ENCODE measurements around the gene FTMT.

FTMT gene

GRCh38 chr5:121863753-121864285 lies 12.1 kb downstream of the FTMT start:
- H3K4me3 ChIP-seq (ENCODE audit: low read depth in 1 of 2, low read length in 2 of 2), result no peak overlapping the region
- H3K36me3 ChIP-seq (ENCODE audit: control insufficient read depth in 1 of 2, insufficient read depth in 2 of 2, low read length in 2 of 2), result no peaks in the 10 kb centered on the region
- no peaks in the 10 kb centered on the region for H3K27me3 ChIP-seq (ENCODE audit: low read depth, low read length)
- no peak overlapping the region for H3K27ac ChIP-seq (ENCODE audit: low read length)
- H3K9me3 ChIP-seq (ENCODE audit: control insufficient read depth in 1 of 2, low read length in 2 of 2), result no peaks in the 10 kb centered on the region
- no peaks in the 10 kb centered on the region for H3K4me1 ChIP-seq (ENCODE audit: control insufficient read depth in 1 of 2, insufficient read depth in 2 of 2, low read length in 2 of 2)

GRCh38 chr5:121867403-121867802 lies 15.7 kb downstream of the FTMT start:
- Histone ChIP-seq H3K4me1 (ENCODE audit: control insufficient read depth in 1 of 2, insufficient read depth in 2 of 2, low read length in 2 of 2) (no peaks in the 10 kb centered on the region), H3K36me3 (ENCODE audit: control insufficient read depth in 1 of 2, insufficient read depth in 2 of 2, low read length in 2 of 2) (no peaks in the 10 kb centered on the region), H3K27ac (ENCODE audit: low read length) (no peak overlapping the region), H3K9me3 (ENCODE audit: control insufficient read depth in 1 of 2, low read length in 2 of 2) (no peaks in the 10 kb centered on the region), H3K4me3 (ENCODE audit: low read depth in 1 of 2, low read length in 2 of 2) (no peak overlapping the region), H3K27me3 (ENCODE audit: low read depth, low read length) (no peaks in the 10 kb centered on the region)

GRCh38 chr5:121870489-121870888 lies 18.8 kb downstream of the FTMT start:
- Histone ChIP-seq H3K9me3 (ENCODE audit: control insufficient read depth in 1 of 2, low read length in 2 of 2) (no peaks in the 10 kb centered on the region), H3K4me3 (ENCODE audit: low read depth in 1 of 2, low read length in 2 of 2) (no peak overlapping the region), H3K36me3 (ENCODE audit: control insufficient read depth in 1 of 2, insufficient read depth in 2 of 2, low read length in 2 of 2) (no peaks in the 10 kb centered on the region), H3K4me1 (ENCODE audit: control insufficient read depth in 1 of 2, insufficient read depth in 2 of 2, low read length in 2 of 2) (no peaks in the 10 kb centered on the region), H3K27me3 (ENCODE audit: low read depth, low read length) (no peaks in the 10 kb centered on the region), H3K27ac (ENCODE audit: low read length) (no peak overlapping the region)

DNA sequence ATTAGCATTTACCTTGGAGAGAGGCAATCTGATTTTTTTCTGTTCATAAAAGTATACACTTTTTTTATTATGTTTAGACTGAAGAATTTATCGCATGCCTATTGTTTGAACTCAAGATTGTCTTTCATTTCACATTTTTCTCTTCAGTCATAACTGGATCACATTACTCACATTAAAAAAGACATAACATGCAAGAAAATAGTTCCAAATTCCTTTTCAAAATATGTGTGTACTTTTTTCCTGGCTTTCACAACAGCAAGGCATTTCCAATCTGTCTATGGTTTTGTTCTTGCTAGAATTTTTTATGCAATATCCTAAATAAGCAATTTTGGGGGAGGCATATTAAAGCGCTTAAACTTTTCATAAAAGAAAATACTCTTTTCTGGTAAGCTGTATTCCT lies 21.2 kb downstream of the FTMT start:
- H3K27ac ChIP-seq (ENCODE audit: low read length), result no peak overlapping the region
- no peaks in the 10 kb centered on the region for H3K4me1 ChIP-seq (ENCODE audit: control insufficient read depth in 1 of 2, insufficient read depth in 2 of 2, low read length in 2 of 2)
- no peak overlapping the region for H3K4me3 ChIP-seq (ENCODE audit: low read depth in 1 of 2, low read length in 2 of 2)
- H3K9me3 ChIP-seq (ENCODE audit: control insufficient read depth in 1 of 2, low read length in 2 of 2), result no peaks in the 10 kb centered on the region
- no peaks in the 10 kb centered on the region for H3K27me3 ChIP-seq (ENCODE audit: low read depth, low read length)
- H3K36me3 ChIP-seq (ENCODE audit: control insufficient read depth in 1 of 2, insufficient read depth in 2 of 2, low read length in 2 of 2), result no peaks in the 10 kb centered on the region

- Histone ChIP-seq H3K27ac (ENCODE audit: low read length) (no peak overlapping the region), H3K4me1 (ENCODE audit: control insufficient read depth in 1 of 2, insufficient read depth in 2 of 2, low read length in 2 of 2) (no peaks in the 10 kb centered on the region), H3K36me3 (ENCODE audit: control insufficient read depth in 1 of 2, insufficient read depth in 2 of 2, low read length in 2 of 2) (no peaks in the 10 kb centered on the region), H3K27me3 (ENCODE audit: low read depth, low read length) (no peaks in the 10 kb centered on the region), H3K9me3 (ENCODE audit: control insufficient read depth in 1 of 2, low read length in 2 of 2) (no peaks in the 10 kb centered on the region), H3K4me3 (ENCODE audit: low read depth in 1 of 2, low read length in 2 of 2) (no peak overlapping the region)
Observed at GRCh38 chr5:121873409-121873808, 21.7 kb downstream of the FTMT start.

DNA sequence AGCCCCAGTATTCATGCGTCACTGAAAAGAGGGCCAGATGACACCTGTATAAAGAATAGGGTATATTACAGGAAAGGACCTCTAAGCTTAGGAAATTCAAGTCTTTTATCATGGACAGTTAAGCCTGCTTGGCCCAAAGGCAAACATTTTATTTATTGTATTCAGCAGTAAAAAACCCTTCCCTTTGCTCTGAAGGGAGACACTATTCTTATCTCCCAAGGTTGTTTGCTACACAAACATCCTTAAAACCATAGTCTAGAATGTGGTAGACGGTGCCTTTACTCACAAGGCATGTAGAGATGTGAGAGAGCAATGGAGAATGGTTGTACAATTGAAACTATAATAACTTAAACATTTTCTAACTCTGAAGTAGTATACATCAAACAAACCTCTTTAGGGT lies 33.9 kb downstream of the FTMT start:
- H3K36me3 ChIP-seq (ENCODE audit: control insufficient read depth in 1 of 2, insufficient read depth in 2 of 2, low read length in 2 of 2), result no peaks in the 10 kb centered on the region
- H3K27me3 ChIP-seq (ENCODE audit: low read depth, low read length), result no peaks in the 10 kb centered on the region
- no peaks in the 10 kb centered on the region for H3K9me3 ChIP-seq (ENCODE audit: control insufficient read depth in 1 of 2, low read length in 2 of 2)
- no peaks in the 10 kb centered on the region for H3K4me1 ChIP-seq (ENCODE audit: control insufficient read depth in 1 of 2, insufficient read depth in 2 of 2, low read length in 2 of 2)
- H3K4me3 ChIP-seq (ENCODE audit: low read depth in 1 of 2, low read length in 2 of 2), result no peak overlapping the region
- no peak overlapping the region for H3K27ac ChIP-seq (ENCODE audit: low read length)

DNA sequence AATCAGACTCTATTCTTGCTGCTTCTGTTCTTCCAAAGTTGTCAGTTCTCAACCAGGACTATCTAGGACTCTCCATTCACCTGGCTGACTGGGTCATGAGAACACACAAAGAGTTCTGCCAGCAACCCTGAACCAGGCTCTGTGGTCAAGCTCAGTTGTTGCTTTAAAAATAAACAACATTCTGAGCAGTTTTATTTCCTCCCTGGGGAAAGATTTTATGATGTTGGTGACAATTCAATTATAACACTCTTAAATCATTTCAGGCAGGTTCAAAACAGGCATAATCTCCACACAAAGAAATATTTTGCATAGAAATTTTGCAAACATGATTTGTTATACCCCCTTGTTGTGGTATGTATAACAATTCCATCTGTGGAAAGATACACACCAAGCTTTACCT lies 36.0 kb downstream of the FTMT start:
- no peaks in the 10 kb centered on the region for H3K27me3 ChIP-seq (ENCODE audit: low read depth, low read length)
- H3K36me3 ChIP-seq (ENCODE audit: control insufficient read depth in 1 of 2, insufficient read depth in 2 of 2, low read length in 2 of 2), result no peaks in the 10 kb centered on the region
- H3K4me3 ChIP-seq (ENCODE audit: low read depth in 1 of 2, low read length in 2 of 2), result no peak overlapping the region
- no peaks in the 10 kb centered on the region for H3K4me1 ChIP-seq (ENCODE audit: control insufficient read depth in 1 of 2, insufficient read depth in 2 of 2, low read length in 2 of 2)
- H3K9me3 ChIP-seq (ENCODE audit: control insufficient read depth in 1 of 2, low read length in 2 of 2), result no peaks in the 10 kb centered on the region
- H3K27ac ChIP-seq (ENCODE audit: low read length), result no peak overlapping the region

DNA sequence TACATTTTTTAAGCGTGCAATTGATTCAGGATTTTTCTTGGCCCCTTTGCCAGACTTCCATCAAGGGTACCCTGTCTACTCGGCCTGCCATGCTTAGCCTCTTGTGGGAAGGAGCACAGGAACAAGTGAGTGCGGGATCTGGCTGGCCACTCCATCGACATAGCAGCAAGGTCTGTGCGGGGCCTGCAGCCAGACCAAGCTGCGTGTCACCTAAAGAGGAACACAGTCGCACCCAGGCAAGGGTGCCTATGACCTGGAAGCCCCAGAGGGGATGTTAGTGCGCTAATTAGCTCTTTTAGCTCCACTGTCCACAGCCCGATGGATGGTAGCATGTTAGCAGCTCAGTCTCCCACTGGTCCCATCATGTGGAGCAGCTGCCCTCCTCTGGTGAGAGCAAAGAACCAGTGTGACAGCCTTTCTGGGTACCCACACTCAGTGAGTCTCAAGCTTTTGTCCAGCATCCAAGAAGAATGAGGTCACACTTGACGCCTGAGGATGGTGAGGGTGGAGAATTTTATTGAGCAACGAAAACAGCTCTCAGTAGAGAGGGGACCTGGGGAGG lies 38.7 kb downstream of the FTMT start:
- no peaks in the 10 kb centered on the region for H3K9me3 ChIP-seq (ENCODE audit: control insufficient read depth in 1 of 2, low read length in 2 of 2)
- H3K4me3 ChIP-seq (ENCODE audit: low read depth in 1 of 2, low read length in 2 of 2), result no peak overlapping the region
- H3K27ac ChIP-seq (ENCODE audit: low read length), result no peak overlapping the region

GRCh38 chr5:121897341-121897740 lies 45.7 kb downstream of the FTMT start:
- no peaks in the 10 kb centered on the region for H3K4me1 ChIP-seq (ENCODE audit: control insufficient read depth in 1 of 2, insufficient read depth in 2 of 2, low read length in 2 of 2)
- H3K9me3 ChIP-seq (ENCODE audit: control insufficient read depth in 1 of 2, low read length in 2 of 2), result no peaks in the 10 kb centered on the region
- no peak overlapping the region for H3K27ac ChIP-seq (ENCODE audit: low read length)
- H3K4me3 ChIP-seq (ENCODE audit: low read depth in 1 of 2, low read length in 2 of 2), result no peak overlapping the region
- no peaks in the 10 kb centered on the region for H3K36me3 ChIP-seq (ENCODE audit: control insufficient read depth in 1 of 2, insufficient read depth in 2 of 2, low read length in 2 of 2)
- H3K27me3 ChIP-seq (ENCODE audit: low read depth, low read length), result no peaks in the 10 kb centered on the region

More for the DNA sequence above, 38.7 kb downstream of the FTMT start:
- H3K36me3 ChIP-seq (ENCODE audit: control insufficient read depth in 1 of 2, insufficient read depth in 2 of 2, low read length in 2 of 2), result no peaks in the 10 kb centered on the region
- no peaks in the 10 kb centered on the region for H3K27me3 ChIP-seq (ENCODE audit: low read depth, low read length)
- no peaks in the 10 kb centered on the region for H3K4me1 ChIP-seq (ENCODE audit: control insufficient read depth in 1 of 2, insufficient read depth in 2 of 2, low read length in 2 of 2)

DNA sequence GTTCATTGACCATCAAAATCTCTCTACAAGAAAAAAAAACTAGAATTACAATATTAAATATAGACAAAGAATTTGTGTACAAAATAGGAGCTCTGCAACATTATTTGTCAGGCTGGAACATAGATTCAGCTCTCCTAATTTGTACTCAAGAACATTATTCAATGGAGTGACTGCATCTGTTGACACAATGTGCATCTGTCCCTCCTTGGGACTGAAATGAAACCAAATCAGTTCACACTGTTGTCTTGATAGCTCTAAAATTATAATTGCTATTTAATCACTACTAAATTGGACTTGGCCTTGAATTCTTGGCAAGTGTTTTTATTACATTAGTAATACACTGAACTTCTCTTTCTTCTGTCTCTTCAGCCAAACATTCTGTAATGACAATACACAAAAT lies 47.7 kb downstream of the FTMT start:
- Histone ChIP-seq H3K27ac (ENCODE audit: low read length) (no peak overlapping the region), H3K9me3 (ENCODE audit: control insufficient read depth in 1 of 2, low read length in 2 of 2) (no peaks in the 10 kb centered on the region), H3K4me3 (ENCODE audit: low read depth in 1 of 2, low read length in 2 of 2) (no peak overlapping the region), H3K4me1 (ENCODE audit: control insufficient read depth in 1 of 2, insufficient read depth in 2 of 2, low read length in 2 of 2) (no peaks in the 10 kb centered on the region), H3K36me3 (ENCODE audit: control insufficient read depth in 1 of 2, insufficient read depth in 2 of 2, low read length in 2 of 2) (no peaks in the 10 kb centered on the region), H3K27me3 (ENCODE audit: low read depth, low read length) (no peaks in the 10 kb centered on the region)
